Testis (tissue), 3 donors: ENCODE data around the gene SNX6. TPM values are rescaled to one million over a fixed set of nuclear protein-coding genes. Genes with fewer than 3 reads are reported as not detected.
"Not testable (repeated sequence)": the region's sequence is repeated elsewhere in the genome, so short reads cannot be mapped to it uniquely, and the experiment has no call there.

Experiments
- DNase-seq: peaks from one replicate; pipeline ENCODE4 v3.0.0-alpha.2; 2019
- H3K27ac ChIP-seq, 2 donors: fragments of 200-600 bp; sonication (generic); one replicate each; pipeline ENCODE4 v1.5.1; 2019
- H3K27me3 ChIP-seq: fragments of 200-600 bp; sonication (generic); one replicate; pipeline ENCODE4 v1.5.1; 2019
- H3K36me3 ChIP-seq: fragments of 200-600 bp; sonication (generic); one replicate; pipeline ENCODE4 v1.5.1; 2017; ENCODE audit warnings: low read depth; ENCODE audit errors: missing control alignments
- H3K4me1 ChIP-seq: fragments of 200-600 bp; sonication (generic); one replicate; pipeline ENCODE4 v1.5.1; 2019
- H3K4me3 ChIP-seq, 2 donors: fragments of 200-600 bp; sonication (generic); one replicate each; pipeline ENCODE4 v1.5.1; 2017 to 2019
- H3K9me3 ChIP-seq: fragments of 200-600 bp; sonication (generic); one replicate; pipeline ENCODE4 v1.5.1; 2017
- POLR2A ChIP-seq: fragments of 450-650 bp; IDR thresholded peaks from one replicate; pipeline ENCODE4 v1.6.1; 2017; ENCODE audit warnings: antibody characterized with exemption, mild to moderate bottlenecking, moderate library complexity
- WGBS, 2 donors: methylation state at CpG; one replicate each; pipeline ENCODE4 v1.1.5; 2018; 5-methylcytosine and 5-hydroxymethylcytosine counted together
- intact Hi-C: fragments of 100-400 bp; cut with DNase I; formaldehyde crosslinking; loops from one replicate; pipeline ENCODE4 v1.15.1; 2023; ENCODE audit warnings: low total_unique reads
- polyA plus RNA-seq: library from polyadenylated mRNA; stranded (reverse); fragments of 350-450 nt; fragmentation: Illumina TruSeq; extraction: RNeasy Lipid Tissue Mini Kit (QIAGEN cat#74804); gene quantifications from one replicate; pipeline ENCODE4 v1.2.3, GENCODE V29; 2014; ENCODE audit warnings: low read depth, low replicate concordance; ENCODE audit not compliant: insufficient read depth
- small RNA-seq, 2 donors: library from RNA; depleted of rRNA; stranded (forward); fragments of <200 nt; gene quantifications; one replicate each; pipeline ENCODE3, GENCODE V24; 2016
- total RNA-seq, 2 donors: library from RNA; depleted of rRNA; stranded (reverse); fragments of >200 nt; gene quantifications; one replicate each; pipeline ENCODE4 v1.2.3, GENCODE V29; 2016
- TF ChIP-seq, protein P1 (sequence below), 3 experiments: fragments of 450-650 bp in 2 of 3; fragments of 200-600 bp in 1 of 3; sonication (generic) in 1 of 3; IDR thresholded peaks; one replicate each; pipeline ENCODE4 v1.5.1; 2016 to 2019; ENCODE audit warnings: antibody characterized with exemption in 3 of 3, mild to moderate bottlenecking in 2 of 3, moderate library complexity in 1 of 3

Gene SNX6
- total and polyA plus RNA-seq, 3 donors from 2014 or later, result 74.8 to 123 (median 105) TPM

DNA sequence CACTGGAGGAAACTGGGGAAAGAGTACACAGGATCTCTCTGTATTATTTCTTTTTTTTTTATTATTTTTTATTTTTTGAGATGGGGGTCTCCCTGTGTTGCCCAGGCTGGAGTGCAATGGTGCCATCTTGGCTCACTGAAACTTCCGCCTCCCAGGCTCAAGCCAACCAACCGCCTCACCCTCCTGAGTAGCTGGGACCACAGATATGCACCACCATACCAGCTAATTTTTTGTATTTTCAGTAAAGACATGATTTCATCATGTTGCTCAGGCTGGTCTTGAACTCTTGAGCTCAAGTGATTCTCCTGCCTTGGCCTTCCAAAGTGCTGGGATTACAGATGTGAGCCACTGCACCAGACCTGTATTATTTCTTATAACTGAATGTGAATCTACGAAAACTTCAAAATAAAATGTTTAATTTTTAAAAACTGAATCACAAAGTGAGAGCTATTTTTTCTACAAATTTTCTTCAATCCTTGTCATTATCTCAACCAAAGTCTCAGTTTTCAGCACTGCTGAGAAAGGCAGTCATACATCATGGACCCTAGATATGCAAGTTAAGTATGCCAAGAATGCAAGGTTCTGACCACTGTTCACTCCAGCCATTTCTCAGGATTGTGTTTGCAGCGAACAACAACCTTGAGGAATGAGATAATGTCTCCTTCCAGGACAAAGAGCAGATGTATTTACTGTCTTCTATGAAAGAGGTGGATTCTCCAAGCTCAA lies 92.8 kb downstream of the SNX6 start:
- no peaks in the 10 kb centered on the region for H3K9me3 ChIP-seq
- H3K27ac ChIP-seq, result no peak overlapping the region
- H3K4me3 ChIP-seq, result no peak overlapping the region
- 78 to 80% methylated on average over 4 of the region's 4 CpGs for WGBS, 2 donors
- no peaks in the 10 kb centered on the region for H3K36me3 ChIP-seq
- intact Hi-C loops, result no loop called here
- TF ChIP-seq, protein P1, sequence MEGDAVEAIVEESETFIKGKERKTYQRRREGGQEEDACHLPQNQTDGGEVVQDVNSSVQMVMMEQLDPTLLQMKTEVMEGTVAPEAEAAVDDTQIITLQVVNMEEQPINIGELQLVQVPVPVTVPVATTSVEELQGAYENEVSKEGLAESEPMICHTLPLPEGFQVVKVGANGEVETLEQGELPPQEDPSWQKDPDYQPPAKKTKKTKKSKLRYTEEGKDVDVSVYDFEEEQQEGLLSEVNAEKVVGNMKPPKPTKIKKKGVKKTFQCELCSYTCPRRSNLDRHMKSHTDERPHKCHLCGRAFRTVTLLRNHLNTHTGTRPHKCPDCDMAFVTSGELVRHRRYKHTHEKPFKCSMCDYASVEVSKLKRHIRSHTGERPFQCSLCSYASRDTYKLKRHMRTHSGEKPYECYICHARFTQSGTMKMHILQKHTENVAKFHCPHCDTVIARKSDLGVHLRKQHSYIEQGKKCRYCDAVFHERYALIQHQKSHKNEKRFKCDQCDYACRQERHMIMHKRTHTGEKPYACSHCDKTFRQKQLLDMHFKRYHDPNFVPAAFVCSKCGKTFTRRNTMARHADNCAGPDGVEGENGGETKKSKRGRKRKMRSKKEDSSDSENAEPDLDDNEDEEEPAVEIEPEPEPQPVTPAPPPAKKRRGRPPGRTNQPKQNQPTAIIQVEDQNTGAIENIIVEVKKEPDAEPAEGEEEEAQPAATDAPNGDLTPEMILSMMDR (IDR thresholded peaks at IDR 0.05), result no peak
- no peak for TF ChIP-seq POLR2A
- no peak for DNase-seq
- H3K4me1 ChIP-seq, result peaks cover 14% of the 10 kb centered on the region
- H3K27me3 ChIP-seq, result no peaks in the 10 kb centered on the region

- H3K4me1 ChIP-seq, result no peaks in the 10 kb centered on the region
- TF ChIP-seq POLR2A, result no peak
- TF ChIP-seq, protein P1 (IDR thresholded peaks at IDR 0.05), result no peak
- H3K4me3 ChIP-seq, result no peak overlapping the region
- WGBS, 2 donors, result 95 to 97% methylated on average over 1 of the region's 1 CpG
- intact Hi-C loops, result no loop called here
- H3K9me3 ChIP-seq, result no peaks in the 10 kb centered on the region
- no peaks in the 10 kb centered on the region for H3K27me3 ChIP-seq
- no peak overlapping the region for H3K27ac ChIP-seq
- no peaks in the 10 kb centered on the region for H3K36me3 ChIP-seq
- DNase-seq, result no peak
Observed at GRCh38 chr14:34527591-34527990, 102.4 kb downstream of the SNX6 start.

DNA sequence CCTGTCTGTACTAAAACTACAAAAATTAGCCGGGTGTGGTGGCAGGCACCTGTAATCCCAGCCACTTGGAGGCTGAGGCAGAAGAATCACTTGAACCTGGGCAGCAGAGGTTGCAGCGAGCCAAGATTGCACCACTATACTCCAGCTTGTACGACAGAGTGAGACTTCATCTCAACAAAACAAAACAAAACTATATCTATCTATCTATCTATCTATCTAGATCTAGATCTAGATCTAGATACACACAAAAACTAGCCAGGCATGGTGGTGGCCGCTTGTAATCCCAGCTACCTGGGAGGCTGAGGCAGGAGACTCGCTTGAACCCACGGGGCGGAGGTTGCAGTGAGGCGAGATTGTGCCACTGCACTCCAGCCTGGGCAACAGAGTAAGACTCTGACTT lies 105.7 kb downstream of the SNX6 start:
- H3K27me3 ChIP-seq, DNase-seq, intact Hi-C loops, H3K27ac ChIP-seq, H3K4me3 ChIP-seq, H3K9me3 ChIP-seq, H3K4me1 ChIP-seq, H3K36me3 ChIP-seq: not testable (repeated sequence)
- WGBS, 2 donors, result 95 to 97% methylated on average over 8 of the region's 8 CpGs

GRCh38 chr14:34522496-34522895 lies 107.5 kb downstream of the SNX6 start:
- no peak for TF ChIP-seq POLR2A
- TF ChIP-seq, protein P1 (IDR thresholded peaks at IDR 0.05), result no peak
- H3K9me3 ChIP-seq, result no peaks in the 10 kb centered on the region
- no peaks in the 10 kb centered on the region for H3K4me1 ChIP-seq
- H3K27ac ChIP-seq, result no peak overlapping the region
- WGBS, 2 donors, result 94 to 95% methylated on average over 2 of the region's 2 CpGs
- no peak for DNase-seq
- H3K4me3 ChIP-seq, result no peak overlapping the region
- peaks cover 5% of the 10 kb centered on the region for H3K36me3 ChIP-seq
- intact Hi-C loops, result no loop called here
- no peaks in the 10 kb centered on the region for H3K27me3 ChIP-seq

DNA sequence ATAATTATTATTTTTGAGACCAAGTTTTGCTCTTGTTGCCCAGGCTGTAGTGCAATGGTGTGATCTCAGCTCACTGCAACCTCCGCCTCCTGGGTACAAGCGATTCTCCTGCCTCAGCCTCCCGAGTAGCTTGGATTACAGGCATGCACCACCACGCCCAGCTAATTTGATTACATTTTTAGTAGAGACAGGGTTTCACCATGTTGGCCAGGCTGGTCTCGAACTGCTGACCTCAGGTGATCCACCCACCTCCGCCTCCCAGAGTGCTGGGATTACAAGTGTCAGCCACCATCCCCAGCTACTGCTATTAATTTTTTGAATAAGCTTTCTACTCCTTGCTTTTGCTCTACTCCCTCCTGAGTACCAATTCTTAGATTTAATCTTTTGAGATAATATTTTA lies 108.9 kb downstream of the SNX6 start:
- H3K4me1 ChIP-seq, H3K9me3 ChIP-seq, intact Hi-C loops, DNase-seq, H3K27ac ChIP-seq, H3K4me3 ChIP-seq, H3K27me3 ChIP-seq, H3K36me3 ChIP-seq: not testable (repeated sequence)
- WGBS, 2 donors, result 93 to 98% methylated on average over 6 of the region's 6 CpGs

GRCh38 chr14:34520304-34520970 lies 109.5 kb downstream of the SNX6 start:
- H3K27me3 ChIP-seq, H3K27ac ChIP-seq: not testable (repeated sequence)

More at GRCh38 chr14:34520304-34520970, 109.5 kb downstream of the SNX6 start:
- H3K4me3 ChIP-seq, H3K36me3 ChIP-seq, intact Hi-C loops, H3K9me3 ChIP-seq, H3K4me1 ChIP-seq, DNase-seq: not testable (repeated sequence)
- WGBS, 2 donors, result 95 to 96% methylated on average over 7 of the region's 7 CpGs

Small RNA genes lying within 50 kb of the gene (small RNA-seq; reads per million reads assigned to genes)
- gene RNU1-27P (0 reads per million in 2 donors), gene RNU1-28P (0 reads per million in 2 donors), gene RNU6-1261P (0 reads per million in 2 donors)

Other genes starting within 250 kb of the SNX6 start
- gene SPTSSA, start 167.9 kb downstream of the SNX6 start, total RNA-seq, result 10 to 100 TPM in 1 of 2 donors, 1 to 10 TPM in 1; 9.2 to 10.4 TPM
- gene SPTSSA, start 167.9 kb downstream of the SNX6 start, polyA plus RNA-seq, result 14.4 TPM
- gene EAPP, start 90.4 kb downstream of the SNX6 start, total RNA-seq, result 10 to 100 TPM; 33.1 to 38.0 TPM
- gene EAPP, start 90.4 kb downstream of the SNX6 start, polyA plus RNA-seq, result 46.9 TPM
- 10 to 100 TPM; 66.8 to 67.7 TPM for gene CFL2, start 84.4 kb upstream of the SNX6 start, total RNA-seq
- gene CFL2, start 84.4 kb upstream of the SNX6 start, polyA plus RNA-seq, result 92.4 TPM
- gene BAZ1A, start 245.2 kb upstream of the SNX6 start, total RNA-seq, result 10 to 100 TPM; 63.1 to 78.2 TPM
- gene BAZ1A, start 245.2 kb upstream of the SNX6 start, polyA plus RNA-seq, result 33.9 TPM